Lung microvascular endothelial cell (primary cell): ENCODE measurements around the gene TMEM190. TPM values are rescaled to one million over a fixed set of nuclear protein-coding genes. Genes with fewer than 3 reads are reported as not detected.
"Not testable (repeated sequence)": the region's sequence is repeated elsewhere in the genome, so short reads cannot be mapped to it uniquely, and the experiment has no call there.

Experiments
- DNase-seq, 2 donors: peaks; one replicate each; pipeline versions ENCODE4 v3.0.0 to v3.0.0-alpha.2; 2010; ENCODE audit warnings: low read depth in 2 of 2
- total RNA-seq: library from RNA; depleted of rRNA; stranded (reverse); fragments of >200 nt; gene quantifications from 2 replicates; pipeline ENCODE4 v1.2.1, GENCODE V29; 2014

TMEM190 gene
- not detected in 2 replicates for total RNA-seq

- DNase-seq = no peak
Measured at GRCh38 chr19:55376241-55376933, at the start of gene TMEM190. TMEM190 (plus strand) TSS chr19:55376826; CDS start chr19:55376854, 28 bp downstream.

- peak in 1 of 2 donors; percentile 35 for DNase-seq
Measured at GRCh38 chr19:55328774-55329318, 47.8 kb upstream of the TMEM190 start.

GRCh38 chr19:55329791-55330190 is 46.8 kb upstream of the TMEM190 start:
- DNase-seq = not testable (repeated sequence)

GRCh38 chr19:55333870-55334269 is 42.8 kb upstream of the TMEM190 start:
- DNase-seq = no peak

- peak in 1 of 2 donors; percentile 25 for DNase-seq
Measured at GRCh38 chr19:55336101-55336500, 40.5 kb upstream of the TMEM190 start.

GRCh38 chr19:55339105-55339888 is 37.3 kb upstream of the TMEM190 start, which contains the start of gene KMT5C:
KMT5C (plus strand) TSS chr19:55339876; CDS start chr19:55341937, 2,061 bp downstream.
- peak; percentile 100 for DNase-seq

GRCh38 chr19:55339889-55340783 is 36.5 kb upstream of the TMEM190 start:
- no peak for DNase-seq

- peak; percentile 19 for DNase-seq
Measured at GRCh38 chr19:55340784-55341147, 35.9 kb upstream of the TMEM190 start.

GRCh38 chr19:55341171-55341588 is 35.4 kb upstream of the TMEM190 start:
- peak in 1 of 2 donors; percentile 36 for DNase-seq

GRCh38 chr19:55341595-55342531 is 34.8 kb upstream of the TMEM190 start:
- DNase-seq = no peak

GRCh38 chr19:55344444-55344843 is 32.2 kb upstream of the TMEM190 start:
- no peak for DNase-seq

GRCh38 chr19:55345101-55345817 is 31.4 kb upstream of the TMEM190 start:
- no peak for DNase-seq

GRCh38 chr19:55345818-55346724 is 30.6 kb upstream of the TMEM190 start:
- DNase-seq = peak in 1 of 2 donors; percentile 58

- DNase-seq = no peak
Measured at GRCh38 chr19:55346725-55347441, 29.7 kb upstream of the TMEM190 start.

- no peak for DNase-seq
Measured at GRCh38 chr19:55347442-55348009, 29.1 kb upstream of the TMEM190 start.

- DNase-seq = no peak
Measured at GRCh38 chr19:55348317-55349034, 28.1 kb upstream of the TMEM190 start.
